ENCODE results near the gene EMSY. TPM values are rescaled to one million over a fixed set of nuclear protein-coding genes. Genes with fewer than 3 reads are reported as not detected.
A peak's percentile ranks its signal among the peaks of the same experiment; 100 is the strongest.

Gene EMSY
- total RNA-seq, 6 experiments from 2014 or later = 12.3 to 17.5 (median 15.2) TPM

GRCh38 chr11:76510060-76511047 lies 65.5 kb downstream of the EMSY start:
- Mint-ChIP-seq H3K9me3 (no peaks in the 10 kb centered on the region), H3K27me3 (ENCODE audit: insufficient read depth) (no peaks in the 10 kb centered on the region), H3K4me1 (ENCODE audit: low read depth) (peaks cover 20% of the 10 kb centered on the region; the same call in 1 of the 2 replicates), H3K4me3 (no peak overlapping the region), H3K36me3 (ENCODE audit: low read depth) (peaks cover 4% of the 10 kb centered on the region; the same call in 1 of the 2 replicates), H3K27ac (no peak overlapping the region)
- peak; percentile 4 for DNase-seq
- no peak for TF ChIP-seq CTCF (IDR thresholded peaks at IDR 0.05)

- H3K4me1 Mint-ChIP-seq (ENCODE audit: low read depth) = peaks cover 20% of the 10 kb centered on the region; the same call in 1 of the 2 replicates
- peak; percentile 15 for DNase-seq
- peaks cover 4% of the 10 kb centered on the region; the same call in 1 of the 2 replicates for H3K36me3 Mint-ChIP-seq (ENCODE audit: low read depth)
- peak; percentile 72 for TF ChIP-seq CTCF (IDR thresholded peaks at IDR 0.05)
- H3K27ac Mint-ChIP-seq = peak overlapping the region; percentile 8; the same call in 1 of the 2 replicates
- no peaks in the 10 kb centered on the region for H3K9me3 Mint-ChIP-seq
- no peaks in the 10 kb centered on the region for H3K27me3 Mint-ChIP-seq (ENCODE audit: insufficient read depth)
- no peak overlapping the region for H3K4me3 Mint-ChIP-seq
These were observed 68.2 kb downstream of the EMSY start for GRCh38 chr11:76512851-76513653.

- DNase-seq = no peak
- H3K4me3 Mint-ChIP-seq = no peak overlapping the region
These were observed 68.8 kb downstream of the EMSY start for GRCh38 chr11:76513654-76514034.

GRCh38 chr11:76515494-76515893 lies 70.7 kb downstream of the EMSY start:
- TF ChIP-seq CTCF (IDR thresholded peaks at IDR 0.05) = no peak
- H3K36me3 Mint-ChIP-seq (ENCODE audit: low read depth) = no peaks in the 10 kb centered on the region; the same call in 1 of the 2 replicates
- no peaks in the 10 kb centered on the region for H3K9me3 Mint-ChIP-seq
- peaks cover 37% of the 10 kb centered on the region for H3K4me1 Mint-ChIP-seq (ENCODE audit: low read depth)
- no peaks in the 10 kb centered on the region for H3K27me3 Mint-ChIP-seq (ENCODE audit: insufficient read depth)
- DNase-seq = no peak
- H3K27ac Mint-ChIP-seq = no peak overlapping the region
- no peak overlapping the region for H3K4me3 Mint-ChIP-seq

More at GRCh38 chr11:76513654-76514034, 68.8 kb downstream of the EMSY start:
- H3K4me1 Mint-ChIP-seq (ENCODE audit: low read depth) = peaks cover 20% of the 10 kb centered on the region
- peaks cover 3% of the 10 kb centered on the region; the same call in 1 of the 2 replicates for H3K36me3 Mint-ChIP-seq (ENCODE audit: low read depth)
- no peaks in the 10 kb centered on the region for H3K27me3 Mint-ChIP-seq (ENCODE audit: insufficient read depth)
- no peak for TF ChIP-seq CTCF (IDR thresholded peaks at IDR 0.05)
- H3K27ac Mint-ChIP-seq = no peak overlapping the region
- no peaks in the 10 kb centered on the region for H3K9me3 Mint-ChIP-seq

GRCh38 chr11:76523147-76523546 lies 78.3 kb downstream of the EMSY start:
- Mint-ChIP-seq H3K27me3 (ENCODE audit: insufficient read depth) (no peaks in the 10 kb centered on the region), H3K4me3 (no peak overlapping the region), H3K4me1 (ENCODE audit: low read depth) (peaks cover 49% of the 10 kb centered on the region), H3K9me3 (no peaks in the 10 kb centered on the region), H3K27ac (no peak overlapping the region), H3K36me3 (ENCODE audit: low read depth) (peaks cover 24% of the 10 kb centered on the region)
- TF ChIP-seq CTCF (IDR thresholded peaks at IDR 0.05) = no peak
- no peak for DNase-seq

Data from HFFc6 (cell line).